Tibial nerve (tissue), 4 donors: ENCODE results near the gene ARMC8. TPM values are rescaled to one million over a fixed set of nuclear protein-coding genes. Genes with fewer than 3 reads are reported as not detected.

Source experiments
- DNase-seq, 2 donors: peaks; one replicate each; pipeline ENCODE4 v3.0.0-alpha.2; 2019; ENCODE audit warnings: low spot score in 2 of 2
- H3K27ac ChIP-seq, 4 donors: fragments of 200-600 bp; sonication (generic) in 3 of 4; one replicate each; pipeline ENCODE4 v1.5.1; 2017 to 2019; ENCODE audit warnings: mild to moderate bottlenecking in 1 of 4
- H3K27me3 ChIP-seq, 2 donors: fragments of 200-600 bp; sonication (generic) in 1 of 2; one replicate each; pipeline versions ENCODE4 v1.5.1 to v1.6.0; 2017 to 2019
- H3K36me3 ChIP-seq, 3 donors: fragments of 200-600 bp; sonication (generic); one replicate each; pipeline ENCODE4 v1.5.1; 2018 to 2019
- H3K4me1 ChIP-seq, 4 donors: fragments of 200-600 bp; sonication (generic) in 3 of 4; one replicate each; pipeline ENCODE4 v1.5.1; 2017 to 2019
- H3K4me3 ChIP-seq, 4 donors: fragments of 200-600 bp; sonication (generic) in 3 of 4; one replicate each; pipeline ENCODE4 v1.5.1; 2017 to 2019; ENCODE audit warnings: mild to moderate bottlenecking in 1 of 4, moderate library complexity in 1 of 4
- H3K9me3 ChIP-seq, 4 donors: fragments of 200-600 bp; sonication (generic) in 3 of 4; one replicate each; pipeline ENCODE4 v1.5.1; 2017 to 2019
- CTCF ChIP-seq, 5 experiments: fragments of 200-600 bp in 3 of 5; fragments of 450-650 bp in 2 of 5; sonication (generic) in 3 of 5; IDR thresholded peaks; one replicate each; pipeline ENCODE4 v1.5.1; 2016 to 2019; ENCODE audit warnings: antibody characterized with exemption in 5 of 5, mild to moderate bottlenecking in 3 of 5, moderate library complexity in 2 of 5
- EP300 ChIP-seq, 2 donors: sonication (generic); formaldehyde crosslinking; IDR thresholded peaks; one replicate each; pipeline ENCODE4 v1.6.1; 2017; ENCODE audit warnings: antibody characterized with exemption in 2 of 2, mild to moderate bottlenecking in 1 of 2
- POLR2A ChIP-seq, 2 donors: fragments of 450-650 bp; IDR thresholded peaks; one replicate each; pipeline ENCODE4 v1.6.1; 2017; ENCODE audit warnings: antibody characterized with exemption in 2 of 2, mild to moderate bottlenecking in 2 of 2, moderate library complexity in 2 of 2
- WGBS, 2 donors: methylation state at CpG; one replicate each; pipeline ENCODE4 v1.1.5; 2018; 5-methylcytosine and 5-hydroxymethylcytosine counted together
- total RNA-seq, 4 donors: library from RNA; depleted of rRNA; stranded (reverse); fragments of >200 nt; gene quantifications; one replicate each; pipeline ENCODE4 v1.1.0, GENCODE V29; 2016

Gene ARMC8
- total RNA-seq, 4 donors from 2014 or later, result 47.3 to 69.6 (median 55.7) TPM

DNA sequence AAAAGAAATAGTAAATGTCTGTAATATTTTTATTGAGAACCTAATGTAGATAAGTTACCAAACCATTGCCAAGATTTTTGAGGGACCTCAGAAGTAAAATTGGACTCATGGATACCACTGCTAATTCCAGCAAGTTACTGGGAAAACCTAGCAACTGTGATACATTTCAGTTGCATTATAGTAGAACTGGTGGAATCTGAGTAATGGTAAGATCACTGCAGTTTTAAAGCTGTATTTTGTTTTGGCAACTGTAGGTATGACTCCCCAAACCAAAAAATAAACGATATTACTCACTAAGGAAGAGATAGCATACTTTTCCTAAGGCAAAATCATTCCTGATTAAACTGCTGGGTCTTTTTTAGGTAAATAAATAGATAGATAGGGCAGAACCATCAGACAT lies 54.0 kb downstream of the ARMC8 start:
- H3K27me3 ChIP-seq, result no peaks in the 10 kb centered on the region
- H3K36me3 ChIP-seq, result peaks cover 0 to 93% (median 0%) of the 10 kb centered on the region in 3 donors
- TF ChIP-seq CTCF (IDR thresholded peaks at IDR 0.05), result no peak
- no peak overlapping the region for H3K4me3 ChIP-seq
- H3K9me3 ChIP-seq, result no peaks in the 10 kb centered on the region
- WGBS, 2 donors, result 90 to 98% methylated on average over 1 of the region's 1 CpG
- no peak overlapping the region for H3K27ac ChIP-seq
- H3K4me1 ChIP-seq, result no peaks in the 10 kb centered on the region
- no peak for DNase-seq

- Histone ChIP-seq H3K4me3 (no peak overlapping the region), H3K4me1 (no peaks in the 10 kb centered on the region), H3K36me3 (peaks cover 0 to 87% (median 0%) of the 10 kb centered on the region in 3 donors), H3K27me3 (no peaks in the 10 kb centered on the region), H3K9me3 (no peaks in the 10 kb centered on the region), H3K27ac (no peak overlapping the region)
- 95 to 99% methylated on average over 2 of the region's 2 CpGs for WGBS, 2 donors
- TF ChIP-seq POLR2A (IDR thresholded peaks at IDR 0.05), result no peak
- TF ChIP-seq EP300 (IDR thresholded peaks at IDR 0.05), result no peak
- no peak for TF ChIP-seq CTCF (IDR thresholded peaks at IDR 0.05)
- DNase-seq, result no peak
Observed at GRCh38 chr3:138241676-138242075, 54.6 kb downstream of the ARMC8 start.

DNA sequence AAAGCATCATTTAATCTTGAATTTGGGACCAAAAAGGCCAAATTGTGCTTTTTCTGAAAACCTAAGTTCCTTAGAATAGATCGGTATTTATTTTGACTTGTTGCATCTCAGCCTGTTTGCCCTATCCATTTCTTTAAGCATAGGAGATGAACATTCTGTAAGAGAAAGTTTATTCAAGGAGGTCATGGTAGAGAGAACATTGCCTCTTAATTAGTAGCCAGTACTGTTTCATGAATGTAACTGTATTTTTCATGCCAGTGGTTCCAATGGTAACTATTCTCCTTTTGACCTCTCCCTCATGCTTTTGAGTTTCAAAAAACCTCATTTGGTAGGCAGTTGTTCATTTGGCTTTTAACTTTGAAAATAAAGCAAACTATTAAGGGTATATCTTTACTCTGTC lies 55.4 kb downstream of the ARMC8 start:
- WGBS, 2 donors, result 100% methylated on average over 1 of the region's 1 CpG
- Histone ChIP-seq H3K27me3 (no peaks in the 10 kb centered on the region), H3K9me3 (no peaks in the 10 kb centered on the region), H3K4me3 (no peak overlapping the region), H3K27ac (no peak overlapping the region), H3K36me3 (peaks cover 0 to 81% (median 0%) of the 10 kb centered on the region in 3 donors), H3K4me1 (no peaks in the 10 kb centered on the region)
- DNase-seq, result no peak
- no peak for TF ChIP-seq EP300 (IDR thresholded peaks at IDR 0.05)
- TF ChIP-seq CTCF (IDR thresholded peaks at IDR 0.05), result no peak
- TF ChIP-seq POLR2A (IDR thresholded peaks at IDR 0.05), result no peak

DNA sequence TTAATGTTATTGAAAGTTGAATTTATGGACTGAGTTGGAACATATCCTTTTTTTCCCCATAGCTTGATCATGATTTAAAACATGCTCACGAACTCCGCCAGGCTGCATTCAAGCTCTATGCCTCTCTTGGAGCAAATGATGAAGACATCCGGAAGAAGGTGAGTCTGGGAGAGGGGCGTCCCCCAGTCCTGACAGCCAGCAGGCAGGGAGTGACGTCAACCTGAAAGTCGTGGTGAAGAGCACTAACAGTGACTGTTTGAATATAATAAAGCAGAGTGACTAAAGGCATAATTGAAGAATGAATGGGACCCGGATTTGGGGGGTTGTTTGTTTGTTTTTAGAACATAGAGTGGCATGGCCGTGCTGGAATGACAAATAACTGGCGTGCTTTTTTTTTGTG lies 57.9 kb downstream of the ARMC8 start:
- H3K4me1 ChIP-seq, result no peaks in the 10 kb centered on the region
- WGBS, 2 donors, result 88 to 92% methylated on average over 9 of the region's 9 CpGs

DNA sequence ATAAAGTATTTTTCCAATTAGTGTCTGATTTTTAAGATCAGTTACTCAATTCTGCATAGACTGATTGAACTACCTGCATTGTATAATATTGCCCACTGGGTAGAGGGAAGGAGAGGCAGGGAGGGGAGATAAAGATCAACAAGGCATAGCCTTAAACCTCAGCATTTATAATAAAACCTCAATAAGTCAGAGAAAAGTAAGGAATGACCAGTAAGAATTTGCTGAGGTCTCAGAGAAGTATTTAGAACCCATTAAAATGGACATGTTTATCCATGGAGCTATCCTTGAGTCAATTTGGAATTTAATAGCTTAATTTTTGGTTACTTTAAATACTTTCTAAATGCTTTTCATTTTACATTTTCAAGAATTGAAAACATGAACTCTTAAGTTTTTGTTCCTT lies 62.5 kb downstream of the ARMC8 start:
- Histone ChIP-seq H3K36me3 (peaks cover 0 to 46% (median 0%) of the 10 kb centered on the region in 3 donors), H3K27me3 (no peaks in the 10 kb centered on the region), H3K27ac (no peak overlapping the region), H3K4me1 (no peaks in the 10 kb centered on the region), H3K4me3 (no peak overlapping the region), H3K9me3 (no peaks in the 10 kb centered on the region)
- DNase-seq, result no peak
- TF ChIP-seq CTCF (IDR thresholded peaks at IDR 0.05) (no peak), EP300 (IDR thresholded peaks at IDR 0.05) (no peak), POLR2A (IDR thresholded peaks at IDR 0.05) (no peak)

More for the DNA sequence above, 57.9 kb downstream of the ARMC8 start:
- no peaks in the 10 kb centered on the region for H3K27me3 ChIP-seq
- DNase-seq, result no peak
- no peaks in the 10 kb centered on the region for H3K9me3 ChIP-seq
- no peak for TF ChIP-seq EP300 (IDR thresholded peaks at IDR 0.05)
- TF ChIP-seq POLR2A (IDR thresholded peaks at IDR 0.05), result no peak
- TF ChIP-seq CTCF (IDR thresholded peaks at IDR 0.05), result no peak
- H3K36me3 ChIP-seq, result peaks cover 0 to 81% (median 0%) of the 10 kb centered on the region in 3 donors
- no peak overlapping the region for H3K4me3 ChIP-seq
- H3K27ac ChIP-seq, result no peak overlapping the region
